HCT116 (cell line): ENCODE results near the gene CSNK2A1. TPM values are rescaled to one million over a fixed set of nuclear protein-coding genes. Genes with fewer than 3 reads are reported as not detected.

Experiments
- ATAC-seq: fragments of 200-7000 bp; cut with Tn5 transposase; 2 replicates; pipeline ENCODE4 v1.9.1; 2020; ENCODE audit warnings: mild to moderate bottlenecking, moderate library complexity
- BruUV-seq: library from RNA; stranded (reverse); fragments of 400-500 nt; replicated peaks from 2 replicates; lab custom pipeline; 2021; lab: Mats Ljungman, UMichigan
- CTCF ChIA-PET: fragments of 300-600 bp; sonication (Branson Sonifier 250); formaldehyde crosslinking; loops from one replicate; lab custom pipeline; 2021; ENCODE audit warnings: antibody characterized with exemption; lab: Charles Lee
- POLR2A ChIA-PET: fragments of 300-600, 350-600 bp; sonication (Branson Sonifier 250); formaldehyde crosslinking; loops from one replicate; lab custom pipeline; 2021; ENCODE audit warnings: antibody characterized with exemption; lab: Charles Lee
- RAD21 ChIA-PET, 2 experiments: fragments of 300-600 bp; sonication (Branson Sonifier 250); formaldehyde crosslinking; loops; one replicate each; lab custom pipeline; 2023; ENCODE audit warnings: low total read pairs in 2 of 2; ENCODE audit not compliant: uncharacterized antibody in 2 of 2, unreplicated experiment in 2 of 2, low non-redundant PET in 1 of 2; lab: Charles Lee
- DNase-seq: peaks from one replicate; pipeline ENCODE4 v3.0.0-alpha.2; 2010; ENCODE audit warnings: low read depth, low spot score
- H2AFZ ChIP-seq: fragments of 200-600 bp; shearing (Covaris generic), sonication (generic); 2 replicates; pipeline ENCODE4 v1.6.1; 2017; ENCODE audit warnings: low read depth, mixed run types, mixed read lengths, antibody characterized with exemption, low read length; ENCODE audit not compliant: poor library complexity, severe bottlenecking
- H3K27ac ChIP-seq: 2 replicates; pipeline ENCODE4 v1.5.1; 2012; ENCODE audit warnings: low read depth, low read length
- H3K27me3 ChIP-seq: fragments of 200-600 bp; sonication (generic); 2 replicates; pipeline ENCODE4 v1.6.1; 2016; ENCODE audit warnings: mixed run types, low read length, mixed read lengths; ENCODE audit not compliant: insufficient read depth
- H3K36me3 ChIP-seq, 2 experiments: fragments of 200-500 bp in 1 of 2; fragments of 200-600 bp in 1 of 2; sonication (Bioruptor generic) in 1 of 2; sonication (generic) in 1 of 2; 2 replicates each; pipeline versions ENCODE4 v1.5.1 to v1.6.1; 2014 to 2016; ENCODE audit warnings: low read length in 2 of 2, inconsistent platforms in 1 of 2, mixed read lengths in 1 of 2, mixed run types in 1 of 2; ENCODE audit not compliant: insufficient read depth in 2 of 2, control insufficient read depth in 1 of 2
- H3K4me1 ChIP-seq, 2 experiments: fragments of 200-600 bp in 1 of 2; sonication (generic) in 1 of 2; 2 replicates each; pipeline versions ENCODE4 v1.5.1 to v1.6.1; 2012 to 2017; ENCODE audit warnings: low read length in 2 of 2, inconsistent platforms in 1 of 2, mild to moderate bottlenecking in 1 of 2, mixed read lengths in 1 of 2, mixed run types in 1 of 2, moderate library complexity in 1 of 2; ENCODE audit not compliant: insufficient read depth in 2 of 2, control insufficient read depth in 1 of 2
- H3K4me2 ChIP-seq: fragments of 200-600 bp; sonication (generic); 2 replicates; pipeline ENCODE4 v1.6.1; 2017; ENCODE audit warnings: mixed run types, low read length, mixed read lengths
- H3K4me3 ChIP-seq, 2 experiments: fragments of 200-600 bp in 1 of 2; sonication (generic) in 1 of 2; replicated peaks in 1 of 2; 2 replicates each; pipeline ENCODE4 v1.5.1; 2011 to 2016; ENCODE audit warnings: low read length in 2 of 2, control low read depth in 1 of 2, low read depth in 1 of 2, mild to moderate bottlenecking in 1 of 2, mixed read lengths in 1 of 2, mixed run types in 1 of 2
- H3K79me2 ChIP-seq: fragments of 200-600 bp; sonication (generic); 2 replicates; pipeline ENCODE4 v1.6.1; 2017; ENCODE audit warnings: mild to moderate bottlenecking, mixed run types, low read length, moderate library complexity, mixed read lengths; ENCODE audit not compliant: insufficient read depth
- H3K9ac ChIP-seq: fragments of 200-600 bp; sonication (generic); 2 replicates; pipeline ENCODE4 v1.6.1; 2016; ENCODE audit warnings: low read length, mixed read lengths
- H3K9me2 ChIP-seq: fragments of 200-600 bp; sonication (generic), shearing (Covaris generic); 2 replicates; pipeline ENCODE4 v1.6.1; 2017; ENCODE audit warnings: mixed run types, mild to moderate bottlenecking, moderate library complexity; ENCODE audit not compliant: insufficient read depth
- H3K9me3 ChIP-seq, 2 experiments: fragments of 200-500 bp in 1 of 2; fragments of 200-600 bp in 1 of 2; sonication (Bioruptor generic) in 1 of 2; sonication (generic) in 1 of 2; 2 replicates each; pipeline ENCODE4 v1.6.1; 2014 to 2017; ENCODE audit warnings: low read length in 2 of 2, mixed read lengths in 2 of 2, inconsistent platforms in 1 of 2, low read depth in 1 of 2, mild to moderate bottlenecking in 1 of 2, mixed run types in 1 of 2, moderate library complexity in 1 of 2; ENCODE audit not compliant: control insufficient read depth in 1 of 2, insufficient read depth in 1 of 2
- H4K20me1 ChIP-seq: fragments of 200-600 bp; sonication (generic), shearing (Covaris generic); 2 replicates; pipeline ENCODE4 v1.6.1; 2017; ENCODE audit warnings: mixed run types, mild to moderate bottlenecking, moderate library complexity; ENCODE audit not compliant: insufficient read depth
- ATF3 ChIP-seq: IDR thresholded peaks from 2 replicates; pipeline ENCODE4 v1.6.1; 2012
- ELF1 ChIP-seq: IDR thresholded peaks from 2 replicates; pipeline ENCODE4 v1.6.1; 2012; ENCODE audit warnings: low read depth, borderline replicate concordance
- EZH2 ChIP-seq: fragments of 200-600 bp; sonication (generic); IDR thresholded peaks from 2 replicates; pipeline ENCODE4 v1.6.1; 2017; ENCODE audit warnings: antibody characterized with exemption, mixed run types
- FOSL1 ChIP-seq: IDR thresholded peaks from 2 replicates; pipeline ENCODE4 v1.6.1; 2012; ENCODE audit warnings: low read depth
- RAD21 ChIP-seq: IDR thresholded peaks from 2 replicates; pipeline ENCODE4 v1.6.1; 2012; ENCODE audit warnings: low read depth, mild to moderate bottlenecking
- SIN3A ChIP-seq: IDR thresholded peaks from 2 replicates; pipeline ENCODE4 v1.6.1; 2012; ENCODE audit warnings: low read depth
- TCF7L2 ChIP-seq: IDR thresholded peaks from 2 replicates; pipeline ENCODE4 v1.7.0; 2011; ENCODE audit warnings: borderline replicate concordance, inconsistent platforms; ENCODE audit not compliant: insufficient read depth, insufficient read length; ENCODE audit errors: extremely low read depth
- intact Hi-C: fragments of 100-400 bp; cut with micrococcal nuclease; formaldehyde crosslinking; loops from 2 replicates; pipeline ENCODE4 v1.10.0; 2022
- total RNA-seq: library from RNA; stranded (reverse); gene quantifications from one replicate; pipeline ENCODE4 v1.2.1, GENCODE V29; 2021; ENCODE audit not compliant: unreplicated experiment
- TF ChIP-seq, protein P1 (sequence below), 3 experiments: fragments of 200-600 bp in 1 of 3; sonication (generic) in 1 of 3; IDR thresholded peaks in 2 of 3; conservative IDR thresholded peaks in 1 of 3; 2 replicates each; pipeline ENCODE4 v1.5.1; 2012 to 2017; ENCODE audit warnings: low read depth in 2 of 3, low read length in 2 of 3, antibody characterized with exemption in 1 of 3, borderline replicate concordance in 1 of 3, control low read depth in 1 of 3, mild to moderate bottlenecking in 1 of 3, mixed read lengths in 1 of 3, mixed run types in 1 of 3, moderate library complexity in 1 of 3; ENCODE audit not compliant: insufficient read depth in 1 of 3
- TF ChIP-seq, protein P2 (sequence below): IDR thresholded peaks from 2 replicates; pipeline ENCODE4 v1.6.1; 2011; ENCODE audit warnings: mild to moderate bottlenecking, low read length, moderate library complexity; ENCODE audit not compliant: insufficient replicate concordance; ENCODE audit errors: extremely low read depth

Gene CSNK2A1
- total RNA-seq, 1 experiment from 2014 or later = 284 TPM

GRCh38 chr20:535958-536357, 7.6 kb downstream of the CSNK2A1 start:
- Histone ChIP-seq H3K9me2 (no peaks in the 10 kb centered on the region), H3K4me3 (no peak overlapping the region), H3K9me3 (peaks cover 0 to 5% of the 10 kb centered on the region in 2 experiments; a peak in 1 of 4 replicates), H3K4me2 (no peak overlapping the region), H4K20me1 (peaks cover 76% of the 10 kb centered on the region), H3K36me3 (peaks cover 2 to 17% of the 10 kb centered on the region in 2 experiments; a peak in 2 of 4 replicates), H3K27me3 (no peaks in the 10 kb centered on the region), H3K79me2 (peaks cover 100% of the 10 kb centered on the region), H3K9ac (no peak overlapping the region), H3K27ac (no peak overlapping the region), H2AFZ (no peak overlapping the region), H3K4me1 (peaks cover 11 to 33% of the 10 kb centered on the region in 2 experiments; a peak in 3 of 4 replicates)
- DNase-seq = no peak
- BruUV-seq = no TSS peak
- TF ChIP-seq RAD21 (no peak), ATF3 (no peak), TCF7L2 (no peak), FOSL1 (no peak), EZH2 (no peak), SIN3A (no peak), ELF1 (no peak)
- TF ChIP-seq, protein P1, sequence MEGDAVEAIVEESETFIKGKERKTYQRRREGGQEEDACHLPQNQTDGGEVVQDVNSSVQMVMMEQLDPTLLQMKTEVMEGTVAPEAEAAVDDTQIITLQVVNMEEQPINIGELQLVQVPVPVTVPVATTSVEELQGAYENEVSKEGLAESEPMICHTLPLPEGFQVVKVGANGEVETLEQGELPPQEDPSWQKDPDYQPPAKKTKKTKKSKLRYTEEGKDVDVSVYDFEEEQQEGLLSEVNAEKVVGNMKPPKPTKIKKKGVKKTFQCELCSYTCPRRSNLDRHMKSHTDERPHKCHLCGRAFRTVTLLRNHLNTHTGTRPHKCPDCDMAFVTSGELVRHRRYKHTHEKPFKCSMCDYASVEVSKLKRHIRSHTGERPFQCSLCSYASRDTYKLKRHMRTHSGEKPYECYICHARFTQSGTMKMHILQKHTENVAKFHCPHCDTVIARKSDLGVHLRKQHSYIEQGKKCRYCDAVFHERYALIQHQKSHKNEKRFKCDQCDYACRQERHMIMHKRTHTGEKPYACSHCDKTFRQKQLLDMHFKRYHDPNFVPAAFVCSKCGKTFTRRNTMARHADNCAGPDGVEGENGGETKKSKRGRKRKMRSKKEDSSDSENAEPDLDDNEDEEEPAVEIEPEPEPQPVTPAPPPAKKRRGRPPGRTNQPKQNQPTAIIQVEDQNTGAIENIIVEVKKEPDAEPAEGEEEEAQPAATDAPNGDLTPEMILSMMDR (IDR thresholded peaks at IDR 0.05 in 2 of 3, conservative IDR thresholded peaks at IDR 0.05 in 1 of 3; ENCODE audit: borderline replicate concordance in 1 of 3, insufficient read depth in 1 of 3, low read depth in 2 of 3, low read length in 2 of 3) = no peak
- TF ChIP-seq, protein P2, sequence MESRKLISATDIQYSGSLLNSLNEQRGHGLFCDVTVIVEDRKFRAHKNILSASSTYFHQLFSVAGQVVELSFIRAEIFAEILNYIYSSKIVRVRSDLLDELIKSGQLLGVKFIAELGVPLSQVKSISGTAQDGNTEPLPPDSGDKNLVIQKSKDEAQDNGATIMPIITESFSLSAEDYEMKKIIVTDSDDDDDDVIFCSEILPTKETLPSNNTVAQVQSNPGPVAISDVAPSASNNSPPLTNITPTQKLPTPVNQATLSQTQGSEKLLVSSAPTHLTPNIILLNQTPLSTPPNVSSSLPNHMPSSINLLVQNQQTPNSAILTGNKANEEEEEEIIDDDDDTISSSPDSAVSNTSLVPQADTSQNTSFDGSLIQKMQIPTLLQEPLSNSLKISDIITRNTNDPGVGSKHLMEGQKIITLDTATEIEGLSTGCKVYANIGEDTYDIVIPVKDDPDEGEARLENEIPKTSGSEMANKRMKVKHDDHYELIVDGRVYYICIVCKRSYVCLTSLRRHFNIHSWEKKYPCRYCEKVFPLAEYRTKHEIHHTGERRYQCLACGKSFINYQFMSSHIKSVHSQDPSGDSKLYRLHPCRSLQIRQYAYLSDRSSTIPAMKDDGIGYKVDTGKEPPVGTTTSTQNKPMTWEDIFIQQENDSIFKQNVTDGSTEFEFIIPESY = no peak
- ChIA-PET RAD21 (no interaction called here), POLR2A (no interaction called here), CTCF (no interaction called here)
- ATAC-seq = no peak
- intact Hi-C loops = no loop called here
